Fibroblast of peridontal ligament (primary cell): ENCODE data around the gene WDR26.
"Not testable (repeated sequence)": the region's sequence is repeated elsewhere in the genome, so short reads cannot be mapped to it uniquely, and the experiment has no call there.

Source experiments
- DNase-seq: peaks from one replicate; pipeline ENCODE4 v3.0.0-alpha.2; 2010; ENCODE audit errors: extremely low read depth

WDR26 gene

GRCh38 chr1:224433701-224434672 is 610 bp downstream of the WDR26 start:
- DNase-seq = no peak

GRCh38 chr1:224433041-224433691 is 1.4 kb downstream of the WDR26 start:
- DNase-seq = peak; percentile 39

- DNase-seq = no peak
Observed at GRCh38 chr1:224432672-224433040, 1.9 kb downstream of the WDR26 start.

GRCh38 chr1:224432146-224432545 is 2.5 kb downstream of the WDR26 start:
- DNase-seq = peak; percentile 72

GRCh38 chr1:224431726-224432125 is 2.9 kb downstream of the WDR26 start:
- no peak for DNase-seq

GRCh38 chr1:224430511-224431113 is 4.0 kb downstream of the WDR26 start:
- peak; percentile 67 for DNase-seq

- DNase-seq = no peak
Observed at GRCh38 chr1:224429616-224430326, 4.8 kb downstream of the WDR26 start.

GRCh38 chr1:224428713-224429112 is 5.9 kb downstream of the WDR26 start:
- not testable (repeated sequence) for DNase-seq

GRCh38 chr1:224427346-224427745 is 7.3 kb downstream of the WDR26 start:
- peak; percentile 86 for DNase-seq

GRCh38 chr1:224426869-224427268 is 7.7 kb downstream of the WDR26 start:
- not testable (repeated sequence) for DNase-seq

GRCh38 chr1:224425279-224425884 is 9.2 kb downstream of the WDR26 start:
- no peak for DNase-seq

GRCh38 chr1:224420106-224420505 is 14.5 kb downstream of the WDR26 start:
- no peak for DNase-seq

GRCh38 chr1:224411766-224412165 is 22.8 kb downstream of the WDR26 start:
- peak; percentile 27 for DNase-seq

- no peak for DNase-seq
Observed at GRCh38 chr1:224408294-224408590, 26.4 kb downstream of the WDR26 start.

- peak; percentile 47 for DNase-seq
Observed at GRCh38 chr1:224407571-224408293, 26.9 kb downstream of the WDR26 start.

- no peak for DNase-seq
Observed at GRCh38 chr1:224406216-224406615, 28.4 kb downstream of the WDR26 start.

- no peak for DNase-seq
Observed at GRCh38 chr1:224405604-224405970, 29.0 kb downstream of the WDR26 start.

- no peak for DNase-seq
Observed at GRCh38 chr1:224404916-224405603, 29.5 kb downstream of the WDR26 start.

GRCh38 chr1:224402472-224403036 is 32.0 kb downstream of the WDR26 start:
- DNase-seq = no peak

- no peak for DNase-seq
Observed at GRCh38 chr1:224399887-224400286, 34.7 kb downstream of the WDR26 start.
